GM19238 (cell line): ENCODE results near the gene MAGOH.

Source experiments
- DNase-seq: peaks from one replicate; pipeline ENCODE4 v3.0.0; 2011; ENCODE audit warnings: low spot score; ENCODE audit not compliant: insufficient read length

MAGOH gene

DNA sequence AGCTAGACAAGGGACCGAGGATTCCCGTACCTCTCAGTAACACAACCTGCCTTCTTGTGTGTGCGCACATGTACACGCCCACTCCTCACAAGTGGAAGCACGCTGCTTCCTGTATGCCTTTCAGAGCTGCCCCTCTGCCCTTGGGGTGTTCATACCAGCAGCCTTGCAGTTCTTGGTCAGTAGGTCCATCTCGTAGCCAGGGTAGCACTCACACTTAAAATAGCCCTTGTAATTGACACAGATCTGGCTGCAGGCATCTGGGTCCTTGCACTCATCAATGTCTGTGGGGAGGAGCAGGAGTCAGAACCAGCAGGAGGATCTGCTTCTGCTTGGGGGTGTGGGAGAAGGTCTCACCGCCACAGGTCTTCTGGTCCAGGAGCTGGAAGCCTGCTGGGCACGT lies 32.6 kb upstream of the MAGOH start:
- no peak for DNase-seq

DNA sequence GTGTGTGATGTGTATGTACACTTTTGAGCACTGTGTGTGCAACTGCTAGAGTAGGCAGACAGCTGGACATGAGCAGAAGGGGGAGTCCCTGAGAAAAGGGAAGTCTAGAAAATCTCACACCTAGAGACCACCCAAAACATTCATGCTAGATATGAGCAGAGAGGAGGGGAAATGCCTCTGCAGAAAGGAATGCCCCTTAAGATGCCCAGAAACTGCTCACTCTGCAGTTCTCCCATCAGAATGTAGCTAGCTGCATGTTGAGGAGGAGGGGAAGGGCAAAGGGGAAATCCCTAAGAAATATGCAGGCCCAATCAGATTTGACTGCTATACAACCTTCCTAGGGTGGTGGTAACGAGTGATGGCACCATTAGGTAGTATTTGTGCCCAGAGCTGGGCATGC lies 31.8 kb upstream of the MAGOH start:
- DNase-seq = no peak

DNA sequence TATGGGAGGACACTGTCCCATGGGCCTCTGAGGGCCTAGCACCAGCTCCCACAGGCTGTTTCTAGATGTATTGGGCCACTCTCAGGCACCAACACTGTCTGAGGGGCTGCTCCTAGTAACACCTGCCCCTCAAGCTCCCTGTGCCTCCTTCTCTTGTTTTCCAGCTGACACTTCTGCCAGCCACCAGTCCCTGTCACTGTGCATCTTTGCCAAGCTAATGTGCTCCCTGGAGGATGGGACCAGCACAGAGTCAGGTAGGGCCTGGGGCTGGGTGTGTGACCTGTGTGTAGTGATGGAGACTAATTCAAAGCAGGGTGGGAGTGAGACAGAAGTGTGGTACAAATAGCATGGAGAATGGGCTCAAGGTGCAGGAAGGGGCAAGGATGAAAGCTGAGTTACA lies 29.4 kb upstream of the MAGOH start:
- DNase-seq = no peak

GRCh38 chr1:53266038-53266437 lies 27.7 kb upstream of the MAGOH start:
- DNase-seq = no peak

- DNase-seq = no peak
Observed at GRCh38 chr1:53265581-53265980, 27.3 kb upstream of the MAGOH start.

- DNase-seq = no peak
Observed at GRCh38 chr1:53264048-53264447, 25.7 kb upstream of the MAGOH start.

DNA sequence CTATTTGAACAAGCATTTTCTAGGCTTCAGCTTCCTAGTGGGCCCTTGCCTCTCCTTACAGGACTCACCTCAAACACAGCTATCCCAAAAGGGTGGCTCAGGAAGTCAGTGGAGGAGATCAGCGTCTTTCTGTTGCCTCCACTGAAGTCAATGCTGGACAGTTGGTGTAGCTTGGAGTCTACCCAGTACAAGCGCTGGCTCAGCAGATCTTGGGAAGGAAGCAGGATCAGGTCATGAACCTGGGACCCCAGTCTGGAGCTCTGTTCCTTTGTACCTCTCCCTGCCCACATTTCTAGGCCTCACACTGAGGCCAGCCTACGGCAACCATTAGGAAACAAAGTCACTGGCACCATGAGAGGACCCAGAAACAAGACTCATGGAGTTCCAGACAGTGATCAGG lies 23.7 kb upstream of the MAGOH start:
- no peak for DNase-seq

DNA sequence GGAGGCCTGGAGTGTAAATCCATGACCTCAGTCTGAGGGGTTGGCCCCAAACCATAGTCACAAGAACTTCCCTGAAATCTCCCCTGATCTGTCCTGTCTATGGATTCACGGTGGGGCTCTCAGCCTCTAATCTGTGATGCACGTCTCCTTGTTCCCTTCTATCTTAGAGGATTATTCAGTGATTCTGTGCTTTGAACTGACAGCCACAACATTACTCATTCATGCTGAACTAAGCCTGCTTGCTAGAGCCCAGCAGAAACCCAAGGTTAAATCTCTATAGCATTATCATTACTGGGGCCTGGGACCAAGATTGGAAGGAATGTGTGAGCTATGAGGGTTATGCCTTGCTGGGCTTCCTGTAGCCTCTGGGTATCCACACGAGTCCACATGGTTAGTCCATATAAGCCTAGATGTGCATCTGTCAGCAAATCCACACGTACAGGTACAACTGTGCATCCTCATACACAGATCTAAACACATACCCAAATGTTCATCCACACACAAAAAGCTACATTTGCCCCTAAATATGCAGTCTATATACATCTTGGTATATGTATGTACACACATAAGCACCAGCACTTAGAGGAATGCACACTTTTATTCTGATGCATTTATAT lies 22.4 kb upstream of the MAGOH start:
- no peak for DNase-seq

- no peak for DNase-seq
Observed at GRCh38 chr1:53259932-53260331, 21.6 kb upstream of the MAGOH start.

GRCh38 chr1:53258216-53258615 lies 19.9 kb upstream of the MAGOH start:
- no peak for DNase-seq

DNA sequence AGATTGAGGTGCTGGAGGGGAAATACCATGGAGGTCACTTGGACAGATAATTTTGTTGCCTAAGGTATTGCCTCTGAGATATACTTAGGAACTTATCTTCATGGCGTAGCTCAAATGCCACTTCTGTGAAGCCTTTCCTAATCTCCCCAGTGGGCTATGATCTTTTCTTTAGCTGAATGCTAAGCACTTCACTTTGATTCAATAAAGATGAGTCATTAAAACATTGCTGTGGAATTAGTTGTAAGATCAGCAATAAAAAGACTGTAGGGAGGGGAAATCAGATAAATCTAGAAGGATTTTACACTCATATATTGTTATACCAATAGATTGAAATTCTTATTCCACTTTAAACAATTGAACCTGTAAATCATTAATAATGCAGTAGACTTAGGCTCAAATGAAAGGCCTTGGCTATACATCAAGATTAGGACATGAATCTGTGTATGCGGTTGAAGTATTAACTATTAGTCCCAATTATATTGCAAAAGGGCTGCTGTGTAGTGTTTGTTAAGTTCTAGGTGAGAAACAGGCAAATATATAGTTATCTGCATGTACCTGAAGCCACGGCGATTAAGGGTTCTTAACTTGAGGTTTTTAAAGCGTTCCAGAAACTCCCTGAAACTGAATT lies 19.2 kb upstream of the MAGOH start:
- no peak for DNase-seq

- DNase-seq = no peak
Observed at GRCh38 chr1:53256511-53257453, 18.5 kb upstream of the MAGOH start.

- DNase-seq = no peak
Observed at GRCh38 chr1:53255031-53255430, 16.7 kb upstream of the MAGOH start.

DNA sequence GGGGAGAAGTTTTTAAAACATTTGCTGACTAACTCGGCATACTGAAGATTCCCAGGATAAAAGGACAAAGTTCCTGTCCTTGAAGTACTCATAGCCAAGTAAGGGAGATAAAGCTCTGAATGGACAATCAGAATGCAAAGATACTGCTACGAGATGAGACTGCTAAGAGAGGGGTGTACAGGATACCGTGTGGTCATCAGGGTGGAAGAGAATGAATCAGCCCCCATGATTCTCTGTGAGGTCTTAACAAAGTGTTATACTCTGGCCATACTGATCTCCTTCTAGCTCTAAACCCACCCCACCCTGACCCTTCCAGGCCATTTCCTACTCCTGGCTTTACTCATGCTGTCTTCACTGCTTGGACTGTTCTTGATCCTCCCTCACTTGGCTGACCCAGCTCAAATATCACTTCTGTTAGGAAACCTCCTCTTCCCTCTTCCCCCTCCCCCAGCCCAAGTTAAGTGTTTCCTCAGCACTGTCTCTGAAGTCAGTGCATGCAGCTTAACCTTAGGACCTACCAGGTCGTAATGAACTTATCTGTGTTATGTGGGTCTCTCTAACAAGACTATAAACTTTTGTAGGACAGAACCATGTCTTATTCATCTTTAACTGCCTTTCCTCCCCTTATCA lies 15.8 kb upstream of the MAGOH start:
- no peak for DNase-seq

DNA sequence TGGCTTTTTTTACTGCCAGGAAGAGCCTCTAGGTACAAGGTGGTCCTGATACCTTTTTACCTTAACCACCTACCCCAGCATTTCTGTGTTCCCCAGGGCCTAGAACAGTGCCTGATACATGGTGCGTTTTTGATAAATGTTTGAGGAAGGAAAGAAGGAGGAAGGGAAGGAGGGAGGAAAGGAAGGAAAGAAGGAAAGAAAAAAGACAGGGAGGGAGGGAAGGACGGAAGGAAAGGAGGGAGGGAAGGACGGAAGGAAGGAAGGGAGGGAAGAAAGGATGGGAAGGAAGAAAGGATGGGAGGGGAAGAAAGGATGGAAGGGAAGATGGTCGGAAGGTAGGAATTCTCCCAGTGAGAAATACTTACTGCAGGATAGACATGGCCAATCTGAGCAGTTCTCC lies 12.0 kb upstream of the MAGOH start:
- DNase-seq = no peak

GRCh38 chr1:53249706-53250105 lies 11.4 kb upstream of the MAGOH start:
- DNase-seq = no peak

DNA sequence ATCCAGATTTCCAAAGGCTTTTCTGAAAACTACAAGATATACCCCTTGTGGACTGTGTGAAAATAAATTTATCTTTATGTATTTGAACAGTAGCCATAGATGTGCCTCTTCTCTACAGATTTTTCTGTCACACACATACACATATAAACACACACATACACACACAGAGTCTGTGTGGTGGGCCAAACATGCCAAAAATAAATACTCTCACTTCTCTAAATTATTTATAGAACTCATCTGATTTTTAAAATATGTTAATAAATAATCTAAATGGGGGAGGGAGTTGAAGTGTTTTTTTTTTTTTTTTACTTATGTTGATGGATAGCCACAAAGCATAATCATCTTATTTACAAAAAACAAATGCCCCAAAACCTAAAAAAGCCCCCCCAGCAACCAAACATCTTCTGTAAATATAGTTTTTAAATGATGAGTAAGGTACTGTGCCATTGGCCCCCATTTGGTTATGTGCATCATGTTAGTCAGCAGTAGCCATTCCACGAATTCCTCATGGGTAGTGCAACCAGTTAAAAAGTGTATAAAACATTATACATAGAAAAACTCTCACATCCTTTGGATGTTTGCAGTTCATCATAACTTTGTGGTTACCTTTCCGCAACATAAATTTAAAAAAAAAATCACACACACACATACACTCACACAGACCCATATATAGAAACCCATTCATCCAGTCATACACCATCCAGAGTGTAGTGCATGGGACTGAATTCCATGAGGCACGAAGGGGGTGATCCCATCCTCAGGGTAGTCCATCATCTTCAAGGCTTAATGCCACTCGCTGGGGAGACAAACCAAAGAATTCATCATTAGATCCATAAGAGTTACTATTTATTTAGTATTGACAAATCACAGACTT lies 8.2 kb upstream of the MAGOH start:
- DNase-seq = no peak

DNA sequence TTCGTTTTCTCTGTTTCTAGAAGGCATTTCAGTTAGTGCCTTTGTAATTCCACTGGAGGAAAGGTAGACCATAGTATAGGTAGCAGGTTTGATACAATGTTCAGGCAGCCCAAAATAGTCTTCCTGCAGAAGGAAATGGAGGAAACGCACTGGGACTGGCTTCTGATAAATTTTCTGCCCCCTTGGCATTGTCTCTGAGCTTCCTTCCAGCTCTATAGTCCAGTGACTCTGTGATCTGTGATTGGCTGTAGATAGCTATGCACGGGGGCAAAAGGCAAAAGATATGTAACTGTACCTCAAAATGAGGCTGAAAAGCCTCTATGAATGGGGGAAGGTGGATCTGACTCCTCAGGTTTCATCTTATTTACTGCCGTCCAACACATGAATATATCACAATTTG lies 5.8 kb upstream of the MAGOH start:
- DNase-seq = no peak

GRCh38 chr1:53242381-53242780 lies 4.1 kb upstream of the MAGOH start:
- no peak for DNase-seq

DNA sequence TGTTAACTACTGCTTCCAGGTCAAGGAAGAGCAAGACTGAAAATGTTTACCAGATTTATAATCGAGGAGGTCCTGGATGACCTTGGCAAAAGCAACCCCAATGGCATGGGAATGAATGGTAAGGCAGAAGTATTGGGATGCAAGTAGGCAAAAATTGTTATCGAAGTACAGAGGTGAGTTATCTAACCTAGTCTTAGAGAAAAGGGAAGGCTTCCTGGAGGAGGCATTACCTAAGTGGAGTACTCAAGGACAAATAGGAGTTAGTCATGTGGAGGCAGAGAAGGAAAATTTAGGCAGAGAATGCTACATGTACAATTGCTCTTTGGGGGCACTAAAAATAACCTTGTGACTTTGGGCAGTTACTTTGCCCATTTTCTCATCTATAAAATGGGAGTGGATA lies 3.5 kb upstream of the MAGOH start:
- no peak for DNase-seq

GRCh38 chr1:53237638-53238037 lies 680 bp downstream of the MAGOH start:
- no peak for DNase-seq
